ENCODE data around the gene SPSB2. TPM values are rescaled to one million over a fixed set of nuclear protein-coding genes. Genes with fewer than 3 reads are reported as not detected.

Gene SPSB2
- polyA plus RNA-seq, 1 of the 3 experiments (the other 2 are of a cell fraction) = 16.9 TPM

DNA sequence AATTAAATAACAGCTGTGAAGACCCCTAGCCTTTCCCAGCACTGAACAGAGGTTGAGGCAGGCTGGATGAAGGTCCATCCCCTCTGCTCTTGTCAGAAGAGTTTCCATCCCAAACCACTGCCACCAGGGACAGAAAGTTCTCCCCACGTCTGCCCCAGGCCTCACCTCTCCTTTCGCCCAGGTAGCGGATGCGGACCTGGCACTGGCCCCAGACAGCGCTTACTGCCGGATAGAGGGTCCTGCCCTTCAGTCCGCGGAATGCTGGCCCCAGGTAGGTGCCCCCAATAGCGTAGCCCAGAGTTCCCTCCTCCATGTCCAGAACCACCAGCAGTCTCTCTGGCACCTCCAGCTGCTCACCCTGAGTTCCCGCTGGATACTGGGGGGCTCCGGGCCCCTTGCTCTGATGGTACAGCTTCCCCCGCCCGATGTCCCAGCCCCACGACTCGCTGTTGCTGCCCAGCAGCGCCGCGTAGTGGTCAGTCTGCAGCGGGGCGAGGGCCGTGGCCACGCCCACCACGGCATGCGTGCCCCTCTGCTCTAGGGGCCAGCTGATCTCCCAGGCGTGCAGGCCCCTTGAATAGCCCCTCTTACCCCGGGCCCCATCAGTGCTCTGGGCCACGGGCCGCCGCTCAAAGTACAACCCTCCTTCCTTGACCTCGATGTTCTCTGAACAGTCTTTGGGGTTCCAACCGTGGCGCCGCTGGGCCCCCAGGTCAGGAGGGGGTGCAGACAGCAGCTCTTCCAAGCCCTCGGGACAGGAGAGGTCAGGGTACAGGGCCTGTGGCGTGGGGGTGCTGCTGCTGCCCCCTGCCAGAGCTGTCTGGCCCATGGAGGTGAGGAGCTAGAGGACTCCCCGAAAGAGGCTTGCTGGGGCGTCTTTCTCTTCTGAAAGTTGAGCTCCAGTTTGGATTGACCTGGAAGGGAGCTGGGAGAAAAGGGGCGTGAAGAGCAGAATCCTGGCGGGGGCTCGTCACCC is 742 bp downstream of the SPSB2 start:
- Histone ChIP-seq H3K9me2 (no peaks in the 10 kb centered on the region), H3K36me3 (replicated peaks in 1 of 2; ENCODE audit: control insufficient read depth in 1 of 2, insufficient read depth in 2 of 2, low read length in 1 of 2) (peaks cover 20 to 26% of the 10 kb centered on the region in 2 experiments), H3K4me2 (peak overlapping the region; percentile 100), H3F3A (replicated peaks; ENCODE audit: insufficient read depth) (peaks cover 38% of the 10 kb centered on the region), H3K27me3 (ENCODE audit: insufficient read depth) (no peaks in the 10 kb centered on the region), H3K79me2 (ENCODE audit: insufficient read depth) (peaks cover 73% of the 10 kb centered on the region), H3K27ac (ENCODE audit: low read depth in 2 of 2, low read length in 1 of 2) (peak overlapping the region; percentile 69 to 84), H2AFZ (ENCODE audit: low read depth) (no peak overlapping the region), H3K4me1 (ENCODE audit: control insufficient read depth in 1 of 2, insufficient read depth in 2 of 2, low read depth in 1 of 2, low read length in 1 of 2) (peaks cover 30 to 39% of the 10 kb centered on the region in 2 experiments), H3K9me3 (no peaks in the 10 kb centered on the region), H3K4me3 (ENCODE audit: low read depth in 2 of 2, low read length in 1 of 2) (peak overlapping the region; percentile 64 to 91), H3K9ac (peak overlapping the region; percentile 89), H4K20me1 (ENCODE audit: insufficient read depth) (peaks cover 44% of the 10 kb centered on the region)
- TF ChIP-seq FOXJ3 (CRISPR knock-in tag; IDR thresholded peaks at IDR 0.05) (no peak), SIN3A (IDR thresholded peaks at IDR 0.05; ENCODE audit: borderline replicate concordance, low read depth, low read length) (0 out of 2 replicates have a peak, but pooled peaks have one; percentile 71), RAD21 (IDR thresholded peaks at IDR 0.05; ENCODE audit: low read length) (peak; percentile 46), SMC3 (IDR thresholded peaks at IDR 0.05; ENCODE audit: low read depth, low read length) (peak; percentile 28; the same call in 1 of the 2 replicates), MXI1 (IDR thresholded peaks at IDR 0.05; ENCODE audit: low read depth, low read length) (peak; percentile 93)
- TF ChIP-seq, protein P1, sequence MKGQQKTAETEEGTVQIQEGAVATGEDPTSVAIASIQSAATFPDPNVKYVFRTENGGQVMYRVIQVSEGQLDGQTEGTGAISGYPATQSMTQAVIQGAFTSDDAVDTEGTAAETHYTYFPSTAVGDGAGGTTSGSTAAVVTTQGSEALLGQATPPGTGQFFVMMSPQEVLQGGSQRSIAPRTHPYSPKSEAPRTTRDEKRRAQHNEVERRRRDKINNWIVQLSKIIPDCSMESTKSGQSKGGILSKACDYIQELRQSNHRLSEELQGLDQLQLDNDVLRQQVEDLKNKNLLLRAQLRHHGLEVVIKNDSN (IDR thresholded peaks at IDR 0.05; ENCODE audit: borderline replicate concordance, low read depth) = 0 out of 2 replicates have a peak, but pooled peaks have one; percentile 11
- TF ChIP-seq, protein P2, sequence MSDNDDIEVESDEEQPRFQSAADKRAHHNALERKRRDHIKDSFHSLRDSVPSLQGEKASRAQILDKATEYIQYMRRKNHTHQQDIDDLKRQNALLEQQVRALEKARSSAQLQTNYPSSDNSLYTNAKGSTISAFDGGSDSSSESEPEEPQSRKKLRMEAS (IDR thresholded peaks at IDR 0.05; ENCODE audit: low read depth) = peak; percentile 63; the same call in 1 of the 2 replicates
- TF ChIP-seq, protein P3, sequence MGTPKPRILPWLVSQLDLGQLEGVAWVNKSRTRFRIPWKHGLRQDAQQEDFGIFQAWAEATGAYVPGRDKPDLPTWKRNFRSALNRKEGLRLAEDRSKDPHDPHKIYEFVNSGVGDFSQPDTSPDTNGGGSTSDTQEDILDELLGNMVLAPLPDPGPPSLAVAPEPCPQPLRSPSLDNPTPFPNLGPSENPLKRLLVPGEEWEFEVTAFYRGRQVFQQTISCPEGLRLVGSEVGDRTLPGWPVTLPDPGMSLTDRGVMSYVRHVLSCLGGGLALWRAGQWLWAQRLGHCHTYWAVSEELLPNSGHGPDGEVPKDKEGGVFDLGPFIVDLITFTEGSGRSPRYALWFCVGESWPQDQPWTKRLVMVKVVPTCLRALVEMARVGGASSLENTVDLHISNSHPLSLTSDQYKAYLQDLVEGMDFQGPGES (IDR thresholded peaks at IDR 0.05; ENCODE audit: low read depth, low read length) = no peak
- TF ChIP-seq, protein P4, sequence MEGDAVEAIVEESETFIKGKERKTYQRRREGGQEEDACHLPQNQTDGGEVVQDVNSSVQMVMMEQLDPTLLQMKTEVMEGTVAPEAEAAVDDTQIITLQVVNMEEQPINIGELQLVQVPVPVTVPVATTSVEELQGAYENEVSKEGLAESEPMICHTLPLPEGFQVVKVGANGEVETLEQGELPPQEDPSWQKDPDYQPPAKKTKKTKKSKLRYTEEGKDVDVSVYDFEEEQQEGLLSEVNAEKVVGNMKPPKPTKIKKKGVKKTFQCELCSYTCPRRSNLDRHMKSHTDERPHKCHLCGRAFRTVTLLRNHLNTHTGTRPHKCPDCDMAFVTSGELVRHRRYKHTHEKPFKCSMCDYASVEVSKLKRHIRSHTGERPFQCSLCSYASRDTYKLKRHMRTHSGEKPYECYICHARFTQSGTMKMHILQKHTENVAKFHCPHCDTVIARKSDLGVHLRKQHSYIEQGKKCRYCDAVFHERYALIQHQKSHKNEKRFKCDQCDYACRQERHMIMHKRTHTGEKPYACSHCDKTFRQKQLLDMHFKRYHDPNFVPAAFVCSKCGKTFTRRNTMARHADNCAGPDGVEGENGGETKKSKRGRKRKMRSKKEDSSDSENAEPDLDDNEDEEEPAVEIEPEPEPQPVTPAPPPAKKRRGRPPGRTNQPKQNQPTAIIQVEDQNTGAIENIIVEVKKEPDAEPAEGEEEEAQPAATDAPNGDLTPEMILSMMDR (IDR thresholded peaks at IDR 0.05) = peak; percentile 88
- peak; percentile 91 for DNase-seq
- WGBS (ENCODE audit: low lambda C conversion rate) = 15% methylated on average over 18 of the region's 40 CpGs
- CTCF ChIA-PET = interaction anchor here (0.7 to 10.9 kb wide), 47 partner anchors 9 to 356 kb away, joined by 3 to 164 read pairs (median 6); partner anchors contain the start of genes CDCA3, COPS7A, ENO2 and GNB3
- POLR2A ChIA-PET = interaction anchor here (0.6 to 4.0 kb wide), 23 partner anchors 9 to 268 kb away, joined by 3 to 45 read pairs (median 4); partner anchors contain the start of genes C12orf57, CDCA3, COPS7A and ENO2

Measured in SK-N-SH (cell line).